SKM-1 treated with dmso at 0.1 percent for 144 hours (cell line): ENCODE results near the gene MFAP4.

Experiments used
- DNase-seq: peaks from one replicate; lab custom pipeline; 2025; ENCODE audit not compliant: unreplicated experiment; lab: John Stamatoyannopoulos, UW

Gene MFAP4, protein sequence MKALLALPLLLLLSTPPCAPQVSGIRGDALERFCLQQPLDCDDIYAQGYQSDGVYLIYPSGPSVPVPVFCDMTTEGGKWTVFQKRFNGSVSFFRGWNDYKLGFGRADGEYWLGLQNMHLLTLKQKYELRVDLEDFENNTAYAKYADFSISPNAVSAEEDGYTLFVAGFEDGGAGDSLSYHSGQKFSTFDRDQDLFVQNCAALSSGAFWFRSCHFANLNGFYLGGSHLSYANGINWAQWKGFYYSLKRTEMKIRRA

DNA sequence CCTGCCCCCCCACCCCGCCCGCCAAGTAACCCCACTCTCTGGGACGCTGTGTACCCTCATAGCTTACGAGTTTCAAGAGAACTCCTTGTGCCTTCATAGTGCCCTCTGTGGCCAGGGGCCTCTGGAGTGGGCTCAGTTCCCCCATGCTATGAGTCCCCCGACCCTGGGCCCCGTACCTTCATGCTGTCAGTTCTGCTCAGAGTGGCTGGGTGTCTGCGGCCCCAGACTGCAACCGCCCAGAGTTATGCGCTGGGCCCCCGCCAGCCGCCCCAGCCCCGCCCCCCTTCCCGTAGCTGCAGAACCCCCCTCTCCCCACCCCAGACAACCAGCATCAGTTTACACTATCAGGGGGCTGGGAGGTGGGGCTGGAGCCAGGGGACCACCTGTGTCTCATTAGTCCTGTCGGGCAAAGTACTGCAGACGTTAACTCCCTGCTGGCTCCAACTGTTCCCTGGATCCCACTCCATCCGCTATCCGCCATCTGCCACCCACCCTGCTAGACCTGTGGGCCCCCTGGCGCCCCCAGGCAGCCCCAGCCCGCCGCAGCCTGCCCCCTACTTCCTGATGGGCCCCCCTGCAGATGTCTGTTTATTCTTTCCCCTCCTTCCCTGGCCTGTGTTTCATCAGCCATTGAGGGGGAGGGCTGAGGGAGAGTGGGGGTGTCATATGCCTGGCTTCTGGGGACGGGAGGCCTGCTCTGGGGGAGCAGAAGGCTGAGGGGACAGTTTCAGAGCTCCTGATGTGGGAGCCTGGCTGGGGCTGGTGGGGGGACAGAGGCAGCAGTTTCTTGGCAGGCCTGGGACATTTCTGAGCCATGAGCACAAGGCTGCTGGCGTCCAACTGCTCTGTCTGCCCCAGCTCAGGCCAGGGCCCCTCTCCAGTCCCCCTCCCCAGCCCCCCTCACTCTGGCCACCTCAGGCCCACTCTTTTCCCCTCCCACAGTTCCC lies at the start of gene MFAP4:
TSS of gene MFAP4 (minus strand) at position 217 of the 947 bp plus-strand sequence. CDS start at position 182, 35 bp downstream.
- DNase-seq, result no peak

DNA sequence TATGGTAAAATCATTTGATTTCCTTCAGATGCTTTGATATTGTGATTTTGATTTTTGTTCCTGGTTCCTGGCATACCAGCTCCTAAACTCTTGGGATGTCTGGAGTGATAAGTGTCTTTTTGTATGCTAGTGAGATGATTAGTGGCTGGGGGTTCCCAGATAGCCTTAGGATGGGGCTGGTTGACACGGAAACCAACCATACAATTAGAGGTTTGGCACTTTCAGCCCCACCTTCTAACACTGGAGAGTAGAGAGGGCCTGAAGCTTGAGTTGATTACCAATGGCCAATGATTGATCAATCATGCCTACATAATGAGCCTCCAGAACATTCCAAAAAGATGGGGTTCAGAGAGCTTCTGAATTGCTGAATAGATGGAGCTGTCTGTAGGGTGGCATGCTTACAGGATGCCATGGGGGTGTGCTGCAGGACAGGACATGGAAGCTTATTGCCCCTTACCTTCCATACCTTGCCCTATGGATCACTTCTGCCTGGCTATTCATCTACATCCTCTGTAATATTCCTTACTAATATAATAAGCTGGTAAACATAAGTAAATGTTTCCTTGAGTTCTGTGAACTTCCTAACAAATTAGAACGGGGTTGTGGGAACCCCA lies 46.8 kb upstream of the MFAP4 start:
- DNase-seq, result no peak

DNA sequence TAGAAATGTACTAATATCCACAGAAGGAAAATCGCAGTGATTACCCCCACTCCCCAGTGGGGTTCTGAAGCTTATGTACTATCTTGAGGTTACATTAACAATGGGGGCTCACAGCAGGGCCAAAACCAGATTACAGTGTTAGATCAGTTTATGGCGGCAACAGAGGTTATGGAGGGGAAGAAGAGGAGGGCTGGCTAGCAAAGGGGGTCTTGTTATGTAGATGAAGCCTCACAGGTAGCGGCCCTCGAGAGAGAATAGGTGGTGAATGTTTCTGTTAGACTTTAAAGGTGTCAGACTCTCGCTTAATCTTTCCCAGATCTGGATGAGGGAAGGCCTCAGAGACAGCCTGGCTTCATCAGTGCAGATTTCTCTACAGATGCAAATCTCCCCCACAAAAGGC lies 46.3 kb upstream of the MFAP4 start:
- no peak for DNase-seq

DNA sequence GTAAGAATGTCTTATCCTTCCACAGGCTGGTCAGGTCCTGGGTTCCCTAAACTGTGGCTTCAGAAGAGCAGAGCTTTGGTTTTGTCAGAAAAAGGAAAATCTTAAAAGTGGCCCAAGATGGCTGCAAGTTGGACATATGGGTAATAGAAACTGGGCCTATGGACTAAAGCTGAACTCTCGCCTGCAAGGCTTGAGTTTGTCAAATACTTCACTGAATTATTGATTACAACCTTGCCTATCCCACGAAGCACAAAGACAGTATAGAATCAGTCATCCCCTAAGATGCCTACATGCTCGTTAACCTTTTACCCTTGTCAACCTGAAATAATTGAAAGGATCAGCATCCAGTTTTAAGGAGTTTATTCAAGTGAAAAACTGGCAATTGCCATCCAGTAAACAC lies 44.7 kb upstream of the MFAP4 start:
- no peak for DNase-seq

DNA sequence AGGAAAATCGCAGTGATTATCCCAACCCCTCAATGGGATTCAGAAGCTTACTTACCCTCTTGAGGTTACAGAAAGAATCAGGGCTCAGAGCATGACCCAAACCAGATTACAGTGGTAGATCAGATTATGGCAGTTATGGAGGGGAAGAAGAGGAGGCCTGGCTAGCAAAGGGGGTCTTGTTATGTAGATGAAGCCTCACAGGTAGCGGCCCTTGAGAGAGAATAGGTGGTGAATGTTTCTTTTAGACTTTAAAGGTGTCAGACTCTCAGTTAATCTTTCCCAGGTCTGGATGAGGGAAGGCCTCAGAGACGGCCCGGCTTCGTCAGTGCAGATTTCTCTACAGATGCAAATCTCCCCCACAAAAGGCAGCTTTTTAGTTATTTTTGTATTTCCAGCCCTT lies 39.6 kb upstream of the MFAP4 start:
- DNase-seq, result no peak

DNA sequence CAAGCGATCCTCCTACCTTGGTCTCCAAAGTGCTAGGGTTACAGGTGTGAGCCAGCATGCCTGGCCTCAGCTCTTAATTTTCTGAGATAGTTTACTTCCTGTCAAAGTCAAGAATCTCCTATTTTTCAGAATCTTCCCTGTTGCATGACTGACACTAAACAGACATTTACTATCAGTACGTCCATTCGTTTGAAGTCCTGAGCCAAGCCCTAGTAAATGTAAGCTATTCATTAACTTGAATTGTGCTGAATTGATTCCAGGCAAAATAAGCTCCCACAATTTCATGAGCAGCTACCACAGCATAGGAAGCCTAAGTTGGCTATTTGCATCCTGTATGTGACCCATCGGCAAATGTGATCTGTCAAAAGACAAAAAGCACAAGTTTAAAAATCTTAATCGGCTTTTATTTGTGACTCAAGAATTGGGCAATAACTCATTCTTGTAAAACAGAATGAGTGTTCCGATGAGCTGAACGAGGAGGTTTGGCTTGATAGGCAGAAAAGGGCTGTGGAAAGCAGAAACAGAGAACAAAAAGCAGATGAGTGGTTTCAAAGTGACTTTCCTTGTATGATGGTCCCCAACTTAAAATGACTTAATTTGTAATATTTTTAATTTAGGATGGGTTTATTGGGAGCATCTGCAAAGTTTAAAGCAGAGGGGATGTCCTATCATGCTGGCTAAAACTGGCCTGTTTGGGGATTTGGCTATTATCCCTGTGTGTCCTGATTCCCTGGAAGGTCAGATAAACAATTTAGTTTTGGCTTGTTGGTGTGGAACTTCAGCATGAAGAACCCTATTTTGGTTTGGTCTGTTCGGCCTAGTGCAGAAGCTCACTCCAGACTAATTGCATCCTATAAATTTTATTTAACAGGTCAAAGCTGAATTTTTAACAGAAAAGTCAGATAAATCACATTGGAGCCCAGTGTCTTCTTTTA lies 38.2 kb upstream of the MFAP4 start:
- no peak for DNase-seq

DNA sequence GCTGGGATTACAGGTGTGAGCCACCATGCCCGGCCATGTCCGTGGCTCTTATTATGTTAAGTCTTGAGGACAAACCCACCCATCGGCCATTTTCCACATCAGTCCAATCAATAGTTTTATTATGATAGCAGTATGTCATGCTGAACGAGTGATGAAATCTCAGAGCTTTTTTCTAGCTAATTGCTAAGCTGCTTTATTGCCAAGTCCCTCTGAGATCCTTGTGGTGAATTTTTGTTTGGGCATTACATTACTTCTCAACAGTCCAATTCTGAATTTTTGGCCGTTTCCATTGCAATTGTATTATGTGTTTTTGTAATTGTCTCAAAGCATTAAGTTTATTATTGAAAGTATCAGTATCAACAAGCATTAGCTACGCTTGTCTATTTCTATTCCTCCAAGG lies 34.9 kb upstream of the MFAP4 start:
- DNase-seq, result no peak

DNA sequence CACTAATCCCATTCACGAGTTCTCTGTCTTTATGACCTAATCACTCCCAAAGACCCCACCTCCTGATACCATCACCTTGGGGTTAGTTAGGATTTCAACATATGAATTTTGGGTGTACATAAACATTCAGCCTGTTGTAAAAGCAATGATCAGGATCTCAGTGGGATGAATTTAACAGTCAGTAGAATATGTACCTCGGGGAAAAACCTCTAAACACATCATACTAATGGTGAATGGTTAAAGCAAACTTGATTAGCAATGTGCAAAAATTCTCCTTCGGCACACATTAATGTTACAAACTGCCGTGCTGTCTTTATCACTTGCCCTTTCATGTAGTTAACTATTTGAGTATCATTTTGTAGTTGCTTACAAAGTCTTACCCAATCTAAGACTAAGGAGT lies 34.2 kb upstream of the MFAP4 start:
- no peak for DNase-seq

DNA sequence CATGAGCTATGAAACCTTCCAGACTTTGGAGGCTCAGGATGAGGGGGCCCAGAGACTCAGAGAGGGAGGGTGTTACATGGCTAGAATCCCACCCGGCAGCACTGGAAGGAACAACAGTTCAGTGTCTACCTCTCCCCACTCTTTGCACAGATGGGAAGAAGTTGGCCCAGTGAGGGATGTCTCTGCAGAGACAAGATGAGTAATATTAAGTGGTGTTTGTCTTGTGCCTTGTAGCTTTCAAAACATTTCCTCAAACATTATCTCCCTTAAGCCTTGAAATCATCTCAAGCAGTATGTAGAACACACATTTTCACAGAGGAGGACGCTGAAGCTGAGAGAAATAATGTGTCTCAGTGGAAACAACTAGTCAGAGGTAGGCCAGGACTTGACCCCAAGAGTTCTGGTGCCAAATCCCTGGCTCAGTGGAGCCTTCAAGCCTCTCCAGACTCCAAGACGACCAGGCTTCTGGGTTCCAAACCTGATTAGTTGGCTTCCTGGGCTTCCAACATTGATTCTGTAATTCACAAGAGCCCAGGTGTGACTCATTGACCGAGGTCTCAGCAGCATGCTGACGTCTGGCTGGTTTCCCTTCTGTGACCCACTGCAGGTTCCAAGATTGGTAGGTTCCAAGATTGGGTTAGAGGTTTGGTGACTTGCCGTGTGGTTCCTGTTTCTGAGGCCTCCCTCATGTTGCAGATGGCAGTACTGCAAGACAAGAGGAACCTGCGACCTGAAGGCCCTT lies 31.4 kb upstream of the MFAP4 start:
- peak; percentile 64 for DNase-seq

DNA sequence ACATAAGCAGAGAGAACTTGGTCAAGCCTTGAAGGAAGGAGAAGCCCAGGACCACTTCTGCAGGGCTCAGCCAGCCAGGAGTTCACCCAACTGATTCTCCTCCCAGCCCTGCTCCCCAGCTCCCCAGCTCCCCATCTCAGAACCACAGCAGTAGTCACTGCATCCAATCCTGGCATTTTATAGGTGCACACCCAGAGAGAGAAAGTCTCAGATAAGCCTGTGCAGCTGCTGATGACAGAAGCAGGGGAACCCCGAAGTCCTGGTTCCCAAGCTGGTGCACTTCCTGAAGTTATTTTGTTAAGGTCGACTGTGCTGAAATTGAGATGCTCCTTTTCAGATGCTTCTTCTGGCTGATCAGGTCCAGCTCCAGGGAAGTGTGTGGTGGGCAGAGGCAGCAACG lies 30.6 kb upstream of the MFAP4 start:
- DNase-seq, result no peak

DNA sequence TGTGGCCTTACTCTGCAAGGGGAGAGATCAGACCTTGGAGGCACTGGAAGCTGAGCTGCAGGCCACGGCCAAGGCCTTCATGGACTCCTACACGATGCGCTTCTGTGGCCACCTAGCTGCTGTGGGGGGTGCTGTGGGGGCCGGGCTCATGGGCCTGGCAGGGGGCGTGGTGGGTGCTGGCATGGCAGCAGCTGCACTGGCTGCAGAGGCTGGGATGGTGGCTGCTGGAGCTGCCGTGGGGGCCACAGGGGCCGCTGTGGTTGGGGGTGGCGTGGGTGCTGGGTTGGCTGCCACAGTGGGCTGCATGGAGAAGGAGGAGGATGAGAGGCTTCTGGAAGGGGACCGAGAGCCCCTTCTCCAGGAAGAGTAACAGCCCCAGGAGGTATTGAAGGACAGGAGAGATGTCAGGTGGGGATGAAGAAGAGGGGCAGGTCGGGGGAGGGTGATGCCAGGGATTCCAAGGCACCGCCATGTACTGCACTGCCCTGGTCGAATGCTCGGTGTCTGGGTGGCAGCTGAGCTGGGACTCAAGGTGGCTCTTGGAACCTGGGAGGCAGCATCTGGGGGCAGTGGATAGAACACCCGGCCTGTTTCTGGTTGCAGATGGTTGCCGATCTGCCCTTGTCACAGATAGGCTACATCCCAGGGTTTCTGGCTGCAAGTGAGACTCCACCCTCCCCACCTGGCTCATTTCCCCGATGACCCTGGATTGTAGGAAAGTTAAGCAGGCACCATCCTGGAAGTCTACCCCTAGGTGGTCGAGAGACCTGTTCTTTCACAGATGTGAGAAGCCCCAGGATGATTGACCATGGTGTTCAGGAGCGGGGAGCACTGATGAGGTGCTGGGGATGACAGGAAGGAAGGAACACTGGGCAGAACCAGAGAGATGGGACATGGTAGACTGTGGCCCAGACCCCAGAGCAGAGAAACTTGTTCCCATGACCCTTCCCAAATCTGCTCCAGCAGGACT lies 29.1 kb upstream of the MFAP4 start:
- DNase-seq, result no peak

DNA sequence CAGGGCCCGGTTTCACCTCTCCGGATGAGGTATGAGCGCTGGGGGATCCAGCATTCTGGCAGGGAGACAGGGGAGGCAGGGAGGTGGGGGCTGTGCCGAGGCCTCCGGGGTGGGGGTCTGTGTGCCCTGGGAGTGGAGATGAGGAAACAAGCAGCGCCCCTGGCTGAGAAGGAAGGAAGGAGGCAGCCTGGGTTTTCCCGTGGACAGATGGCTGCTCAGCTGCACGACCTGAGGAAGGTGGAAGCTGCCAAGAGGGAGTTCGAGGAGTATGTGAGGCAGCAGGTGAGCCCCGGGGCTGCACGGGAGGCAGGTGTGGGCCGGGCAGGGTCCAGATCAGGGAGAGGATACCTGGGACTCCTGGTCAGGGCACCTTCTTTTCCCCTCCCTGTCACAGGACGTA lies 28.3 kb upstream of the MFAP4 start:
- no peak for DNase-seq

DNA sequence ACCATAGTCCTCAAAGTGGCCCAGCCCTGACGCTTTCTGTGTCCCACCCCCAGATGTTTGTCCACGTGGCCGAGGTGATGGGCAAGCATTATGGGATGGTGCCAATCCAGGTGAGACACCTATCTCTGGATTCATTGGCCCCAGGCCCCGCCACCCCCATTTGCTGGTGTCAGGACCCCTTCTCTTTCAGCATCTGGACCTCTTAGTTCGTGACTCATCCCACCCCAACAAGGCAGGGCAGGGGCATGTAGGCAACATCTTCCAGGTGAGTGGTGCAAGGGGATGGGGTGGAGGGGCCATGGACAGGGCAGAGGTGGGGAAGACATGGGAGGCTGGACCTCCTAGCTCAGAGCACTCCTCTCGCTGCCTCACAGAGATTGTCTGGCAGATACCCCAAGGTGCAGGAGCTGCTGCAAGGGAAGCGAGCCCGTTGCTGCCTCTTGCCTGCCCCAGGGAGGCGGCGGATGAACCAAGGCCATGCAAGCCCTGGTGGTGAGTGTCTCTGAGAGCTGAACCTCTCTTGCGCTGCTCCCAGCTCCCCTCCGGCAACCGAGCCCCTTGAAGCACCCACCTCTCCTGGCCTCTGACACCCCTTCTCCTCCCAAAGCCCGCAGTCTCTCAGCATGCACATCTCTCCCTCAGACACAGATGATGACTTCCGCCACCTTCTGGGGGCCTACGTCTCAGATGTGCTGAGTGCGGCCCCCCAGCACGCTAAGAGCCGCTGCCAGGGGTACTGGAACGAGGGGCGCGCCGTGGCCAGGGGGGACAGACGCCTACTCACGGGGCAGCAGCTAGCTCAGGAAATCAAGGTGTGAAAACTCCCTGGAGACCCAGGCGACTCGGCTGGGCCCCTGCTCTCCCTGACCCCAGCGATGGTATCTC lies 27.6 kb upstream of the MFAP4 start:
- DNase-seq, result no peak

DNA sequence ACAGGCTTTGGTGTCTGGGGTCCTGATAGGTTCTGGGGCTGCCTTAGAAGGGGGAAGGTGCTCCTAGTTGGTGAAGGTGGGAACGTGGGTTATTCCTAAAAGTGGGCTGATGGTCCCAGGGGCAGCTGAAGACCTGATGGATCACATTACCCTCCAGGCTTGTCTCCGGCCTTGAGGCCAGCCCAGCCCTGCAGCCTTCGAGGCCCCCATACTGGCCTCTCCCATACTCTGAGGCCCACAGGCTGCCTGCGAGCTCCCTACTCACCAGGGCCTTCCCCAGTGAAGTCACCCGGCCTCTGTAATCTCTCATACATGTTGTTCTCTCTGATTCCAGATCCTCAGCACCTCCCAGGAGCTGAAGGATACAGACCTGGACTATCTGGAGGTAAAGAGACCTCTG lies 26.8 kb upstream of the MFAP4 start:
- DNase-seq, result no peak

DNA sequence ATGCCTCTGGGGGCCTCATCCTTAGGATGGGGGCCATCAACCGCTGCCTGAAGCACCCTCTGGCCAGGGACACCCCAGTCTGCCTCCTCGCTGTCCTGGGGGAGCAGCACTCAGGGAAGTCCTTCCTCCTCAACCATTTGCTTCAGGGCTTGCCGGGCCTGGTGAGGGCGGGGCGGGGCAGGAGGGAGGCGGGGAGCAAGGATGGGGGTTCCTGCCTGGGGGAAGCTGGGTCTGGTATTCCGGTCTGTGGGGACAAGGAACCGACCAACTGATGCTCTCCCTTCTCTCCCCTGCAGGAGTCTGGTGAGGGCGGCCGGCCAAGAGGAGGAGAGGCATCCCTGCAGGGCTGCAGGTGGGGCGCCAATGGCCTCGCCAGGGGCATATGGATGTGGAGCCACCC lies 26.0 kb upstream of the MFAP4 start:
- no peak for DNase-seq

DNA sequence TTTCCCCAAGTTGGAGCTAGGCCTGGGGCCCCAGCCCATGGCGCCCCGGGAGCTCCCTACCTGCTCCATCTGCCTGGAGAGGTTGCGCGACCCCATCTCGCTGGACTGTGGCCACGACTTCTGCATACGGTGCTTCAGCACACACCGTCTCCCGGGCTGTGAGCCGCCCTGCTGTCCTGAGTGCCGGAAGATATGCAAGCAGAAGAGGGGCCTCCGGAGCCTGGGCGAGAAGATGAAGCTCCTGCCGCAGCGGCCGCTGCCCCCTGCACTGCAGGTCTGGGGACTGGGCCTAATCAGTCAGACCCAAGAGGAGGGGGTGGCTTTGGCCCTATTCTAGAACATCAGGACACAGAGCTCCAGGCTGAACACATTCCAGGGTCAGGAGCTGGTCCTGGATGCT lies 25.5 kb upstream of the MFAP4 start:
- DNase-seq, result no peak

DNA sequence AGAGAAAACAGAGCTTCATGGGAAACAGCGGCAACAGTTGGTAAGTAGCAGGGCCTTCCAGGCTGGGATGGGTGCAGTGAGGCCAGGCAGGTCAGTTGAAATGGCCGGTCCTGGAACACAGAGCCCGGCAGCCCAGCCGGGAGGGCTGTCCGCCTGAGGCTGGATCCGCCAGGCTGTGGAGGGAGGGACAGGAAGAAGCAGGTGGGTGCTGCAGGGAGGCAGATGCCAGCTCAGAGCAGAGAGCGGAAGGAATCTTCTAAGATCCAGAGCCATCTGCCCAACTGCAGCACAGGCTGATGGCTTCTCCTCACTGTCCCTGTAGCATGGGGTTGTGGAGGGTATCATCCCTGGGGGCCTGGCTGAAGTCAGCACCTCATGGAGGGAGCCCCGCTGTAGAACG lies 24.6 kb upstream of the MFAP4 start:
- DNase-seq, result no peak
